HEK293 (cell line): Measurements from ENCODE around the gene RNF11.

Experiments
- SETDB1 ChIP-seq: IDR thresholded peaks from one replicate; pipeline ENCODE4 v1.6.1; 2017; ENCODE audit warnings: mild to moderate bottlenecking, low read length, moderate library complexity, mixed read lengths; ENCODE audit not compliant: insufficient read length
- ZNF530 ChIP-seq: fragments of 450-650 bp; formaldehyde crosslinking; IDR thresholded peaks from 2 replicates; pipeline ENCODE4 v1.5.1; 2016; ENCODE audit warnings: low read depth, missing biosample characterization, missing genetic modification characterization
- TF ChIP-seq, protein P1 (sequence below): fragments of 450-650 bp; formaldehyde crosslinking; IDR thresholded peaks from 2 replicates; pipeline ENCODE4 v1.5.1; 2016; ENCODE audit warnings: missing biosample characterization, missing genetic modification characterization
- TF ChIP-seq, protein P2 (sequence below): fragments of 450-650 bp; formaldehyde crosslinking; IDR thresholded peaks from 2 replicates; pipeline ENCODE4 v1.5.1; 2016; ENCODE audit warnings: missing biosample characterization, missing genetic modification characterization

DNA sequence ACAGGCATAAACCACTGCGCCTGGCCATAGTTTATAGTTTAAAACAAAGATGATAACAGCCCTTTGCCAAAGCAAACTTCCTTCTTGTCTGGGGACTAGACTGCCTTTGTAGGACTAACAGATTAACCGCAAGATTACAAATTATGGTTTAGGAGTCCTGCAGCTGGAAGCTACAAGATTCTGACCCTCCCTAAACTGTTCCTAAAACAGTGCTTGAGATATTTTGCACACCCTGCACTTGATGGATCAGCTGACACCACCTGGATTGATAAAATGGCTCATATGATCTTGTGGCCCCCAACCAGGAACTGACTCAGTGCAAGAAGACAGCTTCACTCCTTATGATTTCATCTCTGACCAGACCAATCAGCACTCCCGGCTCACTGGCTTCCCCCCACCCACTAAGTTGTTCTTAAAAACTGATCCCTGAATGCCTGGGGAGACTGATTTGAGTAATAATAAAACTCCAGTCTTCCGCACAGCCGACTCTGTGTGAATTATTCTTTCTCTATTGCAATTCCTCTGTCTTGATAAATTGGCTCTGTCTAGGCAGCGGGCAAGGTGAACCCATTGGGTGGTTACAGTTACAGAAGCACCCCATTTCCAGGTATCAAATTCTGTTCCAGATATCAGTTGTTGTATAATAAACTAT is 13.8 kb upstream of the RNF11 start:
- TF ChIP-seq, protein P1, sequence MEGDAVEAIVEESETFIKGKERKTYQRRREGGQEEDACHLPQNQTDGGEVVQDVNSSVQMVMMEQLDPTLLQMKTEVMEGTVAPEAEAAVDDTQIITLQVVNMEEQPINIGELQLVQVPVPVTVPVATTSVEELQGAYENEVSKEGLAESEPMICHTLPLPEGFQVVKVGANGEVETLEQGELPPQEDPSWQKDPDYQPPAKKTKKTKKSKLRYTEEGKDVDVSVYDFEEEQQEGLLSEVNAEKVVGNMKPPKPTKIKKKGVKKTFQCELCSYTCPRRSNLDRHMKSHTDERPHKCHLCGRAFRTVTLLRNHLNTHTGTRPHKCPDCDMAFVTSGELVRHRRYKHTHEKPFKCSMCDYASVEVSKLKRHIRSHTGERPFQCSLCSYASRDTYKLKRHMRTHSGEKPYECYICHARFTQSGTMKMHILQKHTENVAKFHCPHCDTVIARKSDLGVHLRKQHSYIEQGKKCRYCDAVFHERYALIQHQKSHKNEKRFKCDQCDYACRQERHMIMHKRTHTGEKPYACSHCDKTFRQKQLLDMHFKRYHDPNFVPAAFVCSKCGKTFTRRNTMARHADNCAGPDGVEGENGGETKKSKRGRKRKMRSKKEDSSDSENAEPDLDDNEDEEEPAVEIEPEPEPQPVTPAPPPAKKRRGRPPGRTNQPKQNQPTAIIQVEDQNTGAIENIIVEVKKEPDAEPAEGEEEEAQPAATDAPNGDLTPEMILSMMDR (tag by site-specific recombination): no peak
- TF ChIP-seq ZNF530 (tag by site-specific recombination) (no peak), SETDB1 (peak; percentile 68)
- TF ChIP-seq, protein P2, sequence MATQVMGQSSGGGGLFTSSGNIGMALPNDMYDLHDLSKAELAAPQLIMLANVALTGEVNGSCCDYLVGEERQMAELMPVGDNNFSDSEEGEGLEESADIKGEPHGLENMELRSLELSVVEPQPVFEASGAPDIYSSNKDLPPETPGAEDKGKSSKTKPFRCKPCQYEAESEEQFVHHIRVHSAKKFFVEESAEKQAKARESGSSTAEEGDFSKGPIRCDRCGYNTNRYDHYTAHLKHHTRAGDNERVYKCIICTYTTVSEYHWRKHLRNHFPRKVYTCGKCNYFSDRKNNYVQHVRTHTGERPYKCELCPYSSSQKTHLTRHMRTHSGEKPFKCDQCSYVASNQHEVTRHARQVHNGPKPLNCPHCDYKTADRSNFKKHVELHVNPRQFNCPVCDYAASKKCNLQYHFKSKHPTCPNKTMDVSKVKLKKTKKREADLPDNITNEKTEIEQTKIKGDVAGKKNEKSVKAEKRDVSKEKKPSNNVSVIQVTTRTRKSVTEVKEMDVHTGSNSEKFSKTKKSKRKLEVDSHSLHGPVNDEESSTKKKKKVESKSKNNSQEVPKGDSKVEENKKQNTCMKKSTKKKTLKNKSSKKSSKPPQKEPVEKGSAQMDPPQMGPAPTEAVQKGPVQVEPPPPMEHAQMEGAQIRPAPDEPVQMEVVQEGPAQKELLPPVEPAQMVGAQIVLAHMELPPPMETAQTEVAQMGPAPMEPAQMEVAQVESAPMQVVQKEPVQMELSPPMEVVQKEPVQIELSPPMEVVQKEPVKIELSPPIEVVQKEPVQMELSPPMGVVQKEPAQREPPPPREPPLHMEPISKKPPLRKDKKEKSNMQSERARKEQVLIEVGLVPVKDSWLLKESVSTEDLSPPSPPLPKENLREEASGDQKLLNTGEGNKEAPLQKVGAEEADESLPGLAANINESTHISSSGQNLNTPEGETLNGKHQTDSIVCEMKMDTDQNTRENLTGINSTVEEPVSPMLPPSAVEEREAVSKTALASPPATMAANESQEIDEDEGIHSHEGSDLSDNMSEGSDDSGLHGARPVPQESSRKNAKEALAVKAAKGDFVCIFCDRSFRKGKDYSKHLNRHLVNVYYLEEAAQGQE (tag by site-specific recombination): no peak
